DOHH2 (cell line): ENCODE data around the gene ALKBH3.

ENCODE experiments used
- CTCF ChIP-seq: fragments of 200-600 bp; sonication (generic); IDR thresholded peaks from one replicate; pipeline ENCODE4 v1.5.1; 2014; ENCODE audit warnings: antibody characterized with exemption, mild to moderate bottlenecking, low read depth, low read length; ENCODE audit not compliant: poor library complexity, severe bottlenecking
- EZH2phosphoT487 ChIP-seq: fragments of 200-600 bp; sonication (generic); IDR thresholded peaks from 2 replicates; pipeline ENCODE4 v1.6.1; 2017; ENCODE audit warnings: borderline replicate concordance, mild to moderate bottlenecking, antibody characterized with exemption, low read length, moderate library complexity, mixed read lengths

GRCh38 chr11:43933608-43934551 lies 53.2 kb downstream of the ALKBH3 start:
- TF ChIP-seq CTCF (no peak), EZH2phosphoT487 (no peak)
